AG04450 (cell line): Measurements from ENCODE around the gene IMMP2L. TPM values are rescaled to one million over a fixed set of nuclear protein-coding genes. Genes with fewer than 3 reads are reported as not detected.

ENCODE experiments used
- CTCF ChIA-PET: fragments of 300-600, 350-600 bp; formaldehyde crosslinking; extraction: SDS; loops from one replicate; lab custom pipeline; 2022; ENCODE audit warnings: antibody characterized with exemption, inconsistent platforms; lab: Charles Lee
- POLR2A ChIA-PET: fragments of 350-600 bp; formaldehyde crosslinking; extraction: SDS; loops from one replicate; lab custom pipeline; 2021; ENCODE audit warnings: antibody characterized with exemption, inconsistent platforms; lab: Yijun Ruan, JAX
- DNase-seq: peaks from one replicate; pipeline ENCODE4 v3.0.0-alpha.2; 2011; ENCODE audit warnings: low read depth, low spot score
- H3K27ac ChIP-seq: one replicate; pipeline ENCODE4 v1.5.1; 2012; ENCODE audit warnings: low read depth, low read length, control low read depth
- H3K27me3 ChIP-seq: one replicate; pipeline ENCODE4 v1.6.0; 2012; ENCODE audit warnings: low read length; ENCODE audit not compliant: control insufficient read depth, insufficient read depth
- H3K4me3 ChIP-seq: 2 replicates; pipeline ENCODE4 v1.5.1; 2011; ENCODE audit warnings: mild to moderate bottlenecking, low read depth, low read length, control low read depth
- H3K9me3 ChIP-seq: 2 replicates; pipeline ENCODE4 v1.5.1; 2012; ENCODE audit warnings: low read length; ENCODE audit not compliant: control insufficient read depth, insufficient read depth
- CTCF ChIP-seq: IDR thresholded peaks from 2 replicates; pipeline ENCODE4 v1.5.1; 2011; ENCODE audit warnings: low read depth, low read length, control low read depth, inconsistent platforms
- polyA plus RNA-seq: library from polyadenylated mRNA; depleted of rRNA; stranded (reverse); fragments of >200 nt; gene quantifications from 2 replicates; pipeline ENCODE4 v1.2.3, GENCODE V29; 2011

IMMP2L gene
- polyA plus RNA-seq, 1 experiment, result 8.0 TPM

GRCh38 chr7:111438369-111439289, 123.7 kb downstream of the IMMP2L start:
- POLR2A ChIA-PET, result no interaction called here

GRCh38 chr7:111437736-111438135, 124.6 kb downstream of the IMMP2L start:
- TF ChIP-seq CTCF, result no peak
- H3K27ac ChIP-seq, result no peak overlapping the region
- no peaks in the 10 kb centered on the region for H3K9me3 ChIP-seq
- no peak for DNase-seq
- ChIA-PET POLR2A (no interaction called here), CTCF (no interaction called here)
- no peak overlapping the region for H3K4me3 ChIP-seq
- no peaks in the 10 kb centered on the region for H3K27me3 ChIP-seq

More at GRCh38 chr7:111438369-111439289, 123.7 kb downstream of the IMMP2L start:
- H3K27ac ChIP-seq, result peak overlapping the region; percentile 69
- no peaks in the 10 kb centered on the region for H3K27me3 ChIP-seq
- DNase-seq, result peak; percentile 47
- CTCF ChIA-PET, result no interaction called here
- no peaks in the 10 kb centered on the region for H3K9me3 ChIP-seq
- no peak overlapping the region for H3K4me3 ChIP-seq
- no peak for TF ChIP-seq CTCF

- Histone ChIP-seq H3K27ac (no peak overlapping the region), H3K27me3 (no peaks in the 10 kb centered on the region), H3K9me3 (no peaks in the 10 kb centered on the region), H3K4me3 (no peak overlapping the region)
- POLR2A ChIA-PET, result no interaction called here
- CTCF ChIA-PET, result no interaction called here
- DNase-seq, result no peak
- no peak for TF ChIP-seq CTCF
These were observed 125.7 kb downstream of the IMMP2L start for GRCh38 chr7:111436608-111437007.

- no peak for DNase-seq
- Histone ChIP-seq H3K9me3 (no peaks in the 10 kb centered on the region), H3K27ac (no peak overlapping the region), H3K4me3 (no peak overlapping the region), H3K27me3 (no peaks in the 10 kb centered on the region)
- ChIA-PET POLR2A (no interaction called here), CTCF (no interaction called here)
- no peak for TF ChIP-seq CTCF
These were observed 128.9 kb downstream of the IMMP2L start for GRCh38 chr7:111433426-111433825.

GRCh38 chr7:111429781-111430180, 132.5 kb downstream of the IMMP2L start:
- POLR2A ChIA-PET, result no interaction called here
- no peaks in the 10 kb centered on the region for H3K9me3 ChIP-seq
- CTCF ChIA-PET, result no interaction called here
- H3K4me3 ChIP-seq, result no peak overlapping the region
- no peak overlapping the region for H3K27ac ChIP-seq
- DNase-seq, result no peak
- TF ChIP-seq CTCF, result no peak
- H3K27me3 ChIP-seq, result no peaks in the 10 kb centered on the region
